ENCODE measurements around the gene BRINP3. TPM values are rescaled to one million over a fixed set of nuclear protein-coding genes. Genes with fewer than 3 reads are reported as not detected.

BRINP3 gene
- total RNA-seq, 1 experiment from 2014 or later: not detected

DNA sequence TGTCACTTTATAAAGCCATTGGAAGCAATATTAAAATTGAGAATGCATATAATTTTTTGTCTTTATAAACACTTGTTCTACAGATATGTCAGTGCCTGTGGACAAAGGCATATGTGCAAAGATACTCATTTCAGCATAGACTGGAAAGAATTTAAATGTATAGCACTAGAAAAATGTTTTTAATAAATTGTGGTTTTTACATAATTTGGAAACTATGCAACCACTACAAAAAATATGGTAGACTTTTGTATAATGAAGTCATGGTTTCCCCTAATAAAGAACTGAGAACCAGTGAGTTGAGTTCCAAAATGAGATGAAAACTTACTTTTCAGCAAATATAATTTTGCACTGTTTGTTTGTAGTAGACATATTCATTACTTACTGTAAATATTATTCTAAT is 48.5 kb downstream of the BRINP3 start:
- no peaks in the 10 kb centered on the region for H3K36me3 ChIP-seq (ENCODE audit: insufficient read depth, low read length, poor library complexity, severe bottlenecking)
- TF ChIP-seq, protein P1, sequence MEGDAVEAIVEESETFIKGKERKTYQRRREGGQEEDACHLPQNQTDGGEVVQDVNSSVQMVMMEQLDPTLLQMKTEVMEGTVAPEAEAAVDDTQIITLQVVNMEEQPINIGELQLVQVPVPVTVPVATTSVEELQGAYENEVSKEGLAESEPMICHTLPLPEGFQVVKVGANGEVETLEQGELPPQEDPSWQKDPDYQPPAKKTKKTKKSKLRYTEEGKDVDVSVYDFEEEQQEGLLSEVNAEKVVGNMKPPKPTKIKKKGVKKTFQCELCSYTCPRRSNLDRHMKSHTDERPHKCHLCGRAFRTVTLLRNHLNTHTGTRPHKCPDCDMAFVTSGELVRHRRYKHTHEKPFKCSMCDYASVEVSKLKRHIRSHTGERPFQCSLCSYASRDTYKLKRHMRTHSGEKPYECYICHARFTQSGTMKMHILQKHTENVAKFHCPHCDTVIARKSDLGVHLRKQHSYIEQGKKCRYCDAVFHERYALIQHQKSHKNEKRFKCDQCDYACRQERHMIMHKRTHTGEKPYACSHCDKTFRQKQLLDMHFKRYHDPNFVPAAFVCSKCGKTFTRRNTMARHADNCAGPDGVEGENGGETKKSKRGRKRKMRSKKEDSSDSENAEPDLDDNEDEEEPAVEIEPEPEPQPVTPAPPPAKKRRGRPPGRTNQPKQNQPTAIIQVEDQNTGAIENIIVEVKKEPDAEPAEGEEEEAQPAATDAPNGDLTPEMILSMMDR (conservative IDR thresholded peaks at IDR 0.05; ENCODE audit: low read depth, low read length): no peak
- no peak for TF ChIP-seq EZH2 (IDR thresholded peaks at IDR 0.05; ENCODE audit: borderline replicate concordance, low read depth, low read length, poor library complexity, severe bottlenecking)
- ChIA-PET CTCF (no interaction called here), POLR2A (ENCODE audit: low non-redundant PET) (no interaction called here)
- no peaks in the 10 kb centered on the region for H3K27me3 ChIP-seq (replicated peaks; ENCODE audit: insufficient read depth, low read depth, low read length, poor library complexity)
- no peaks in the 10 kb centered on the region for H3K9me3 ChIP-seq (ENCODE audit: low read depth, low read length, poor library complexity, severe bottlenecking)
- DNase-seq (ENCODE audit: low spot score): no peak
- H3K4me1 ChIP-seq (ENCODE audit: insufficient read depth, low read length, poor library complexity, severe bottlenecking): peaks cover 16% of the 10 kb centered on the region
- H3K4me3 ChIP-seq (ENCODE audit: low read depth, low read length, poor library complexity, severe bottlenecking): no peak overlapping the region
- intact Hi-C loops (cut with micrococcal nuclease; ENCODE audit: unreplicated experiment): no loop called here
- no peak overlapping the region for H3K27ac ChIP-seq (ENCODE audit: low read depth, low read length, poor library complexity, severe bottlenecking)
- BruUV-seq (replicated peaks): no TSS peak

DNA sequence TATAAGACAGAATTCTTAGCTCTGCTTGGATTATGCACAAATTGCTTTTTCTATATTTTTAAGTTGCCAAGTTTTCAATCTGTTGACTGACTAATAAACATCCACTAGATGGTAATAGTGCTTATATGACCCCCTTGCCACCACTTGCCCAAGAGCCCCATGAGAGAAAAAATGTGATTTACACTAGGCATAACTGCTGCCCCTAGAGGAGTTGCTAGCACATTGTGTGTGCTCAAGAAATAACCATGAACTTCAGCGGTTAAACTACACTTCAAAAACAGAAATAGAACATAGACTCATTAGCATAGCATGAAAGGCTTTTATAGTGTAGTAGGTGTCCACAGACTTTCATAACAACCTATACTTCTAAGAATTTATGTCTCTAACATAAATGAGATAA is 61.4 kb downstream of the BRINP3 start:
- H3K36me3 ChIP-seq (ENCODE audit: insufficient read depth, low read length, poor library complexity, severe bottlenecking): no peaks in the 10 kb centered on the region
- ChIA-PET POLR2A (ENCODE audit: low non-redundant PET) (no interaction called here), CTCF (no interaction called here)
- no peaks in the 10 kb centered on the region for H3K27me3 ChIP-seq (replicated peaks; ENCODE audit: insufficient read depth, low read depth, low read length, poor library complexity)
- no TSS peak for BruUV-seq (replicated peaks)
- no peaks in the 10 kb centered on the region for H3K4me1 ChIP-seq (ENCODE audit: insufficient read depth, low read length, poor library complexity, severe bottlenecking)
- H3K27ac ChIP-seq (ENCODE audit: low read depth, low read length, poor library complexity, severe bottlenecking): no peak overlapping the region
- H3K4me3 ChIP-seq (ENCODE audit: low read depth, low read length, poor library complexity, severe bottlenecking): no peak overlapping the region
- intact Hi-C loops (cut with micrococcal nuclease; ENCODE audit: unreplicated experiment): no loop called here
- DNase-seq (ENCODE audit: low spot score): peak; percentile 11
- no peaks in the 10 kb centered on the region for H3K9me3 ChIP-seq (ENCODE audit: low read depth, low read length, poor library complexity, severe bottlenecking)
- TF ChIP-seq, protein P1 (conservative IDR thresholded peaks at IDR 0.05; ENCODE audit: low read depth, low read length): peak; percentile 32; the same call in 1 of the 2 replicates
- TF ChIP-seq EZH2 (IDR thresholded peaks at IDR 0.05; ENCODE audit: borderline replicate concordance, low read depth, low read length, poor library complexity, severe bottlenecking): no peak

DNA sequence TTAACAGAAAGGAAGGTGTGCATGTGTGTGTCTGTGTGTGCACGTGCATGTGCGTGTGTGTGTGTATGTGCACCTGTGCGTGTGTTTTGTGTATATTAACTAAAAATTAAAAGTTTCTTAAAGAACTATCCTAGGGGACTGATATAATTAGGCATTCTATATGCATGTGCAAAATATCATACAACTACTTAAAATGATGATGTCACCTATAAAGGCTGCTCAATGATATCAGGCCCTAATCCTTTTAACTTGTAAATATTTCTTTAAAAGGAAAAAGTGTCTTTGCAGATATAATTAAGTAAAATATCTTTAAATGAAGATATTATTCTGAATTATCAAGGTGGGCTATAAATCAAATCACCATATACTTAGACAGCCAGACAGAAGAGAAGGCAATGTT is 64.5 kb downstream of the BRINP3 start:
- H3K27ac ChIP-seq (ENCODE audit: low read depth, low read length, poor library complexity, severe bottlenecking): no peak overlapping the region
- H3K9me3 ChIP-seq (ENCODE audit: low read depth, low read length, poor library complexity, severe bottlenecking): no peaks in the 10 kb centered on the region
- no peaks in the 10 kb centered on the region for H3K36me3 ChIP-seq (ENCODE audit: insufficient read depth, low read length, poor library complexity, severe bottlenecking)
- no peak overlapping the region for H3K4me3 ChIP-seq (ENCODE audit: low read depth, low read length, poor library complexity, severe bottlenecking)
- CTCF ChIA-PET: no interaction called here
- POLR2A ChIA-PET (ENCODE audit: low non-redundant PET): no interaction called here
- no peak for DNase-seq (ENCODE audit: low spot score)
- no TSS peak for BruUV-seq (replicated peaks)
- intact Hi-C loops (cut with micrococcal nuclease; ENCODE audit: unreplicated experiment): no loop called here
- TF ChIP-seq, protein P1 (conservative IDR thresholded peaks at IDR 0.05; ENCODE audit: low read depth, low read length): no peak
- TF ChIP-seq EZH2 (IDR thresholded peaks at IDR 0.05; ENCODE audit: borderline replicate concordance, low read depth, low read length, poor library complexity, severe bottlenecking): no peak
- H3K27me3 ChIP-seq (replicated peaks; ENCODE audit: insufficient read depth, low read depth, low read length, poor library complexity): no peaks in the 10 kb centered on the region
- H3K4me1 ChIP-seq (ENCODE audit: insufficient read depth, low read length, poor library complexity, severe bottlenecking): no peaks in the 10 kb centered on the region
